ENCODE measurements around the gene FAM13A. TPM values are rescaled to one million over a fixed set of nuclear protein-coding genes. Genes with fewer than 3 reads are reported as not detected.

Gene FAM13A
- total RNA-seq, 1 donor from 2014 or later = 4.5 TPM

GRCh38 chr4:88982757-88983156, 74.2 kb downstream of the FAM13A start:
- Mint-ChIP-seq H3K27me3 (ENCODE audit: low read depth) (peaks cover 6% of the 10 kb centered on the region), H3K27ac (no peak overlapping the region), H3K4me1 (ENCODE audit: low read depth) (no peaks in the 10 kb centered on the region), H3K36me3 (ENCODE audit: low read depth) (no peaks in the 10 kb centered on the region), H3K9me3 (no peaks in the 10 kb centered on the region), H3K4me3 (ENCODE audit: low read depth) (no peak overlapping the region)
- intact Hi-C loops (cut with micrococcal nuclease) = no loop called here
- DNase-seq (ENCODE audit: low spot score) = no peak

GRCh38 chr4:88981993-88982392, 75.0 kb downstream of the FAM13A start:
- no peak overlapping the region for H3K27ac Mint-ChIP-seq

GRCh38 chr4:88981556-88981955, 75.4 kb downstream of the FAM13A start:
- Mint-ChIP-seq H3K27ac (no peak overlapping the region), H3K27me3 (ENCODE audit: low read depth) (peaks cover 6% of the 10 kb centered on the region), H3K36me3 (ENCODE audit: low read depth) (no peaks in the 10 kb centered on the region), H3K4me3 (ENCODE audit: low read depth) (no peak overlapping the region), H3K4me1 (ENCODE audit: low read depth) (no peaks in the 10 kb centered on the region), H3K9me3 (no peaks in the 10 kb centered on the region)
- intact Hi-C loops (cut with micrococcal nuclease) = no loop called here
- DNase-seq (ENCODE audit: low spot score) = no peak

More at GRCh38 chr4:88981993-88982392, 75.0 kb downstream of the FAM13A start:
- no peaks in the 10 kb centered on the region for H3K36me3 Mint-ChIP-seq (ENCODE audit: low read depth)
- H3K4me3 Mint-ChIP-seq (ENCODE audit: low read depth) = no peak overlapping the region
- H3K27me3 Mint-ChIP-seq (ENCODE audit: low read depth) = peaks cover 6% of the 10 kb centered on the region
- no peaks in the 10 kb centered on the region for H3K4me1 Mint-ChIP-seq (ENCODE audit: low read depth)
- no peaks in the 10 kb centered on the region for H3K9me3 Mint-ChIP-seq
- intact Hi-C loops (cut with micrococcal nuclease) = no loop called here
- no peak for DNase-seq (ENCODE audit: low spot score)

- Mint-ChIP-seq H3K4me1 (ENCODE audit: low read depth) (no peaks in the 10 kb centered on the region), H3K36me3 (ENCODE audit: low read depth) (no peaks in the 10 kb centered on the region)
Observed at GRCh38 chr4:88979276-88979675, 77.7 kb downstream of the FAM13A start.

GRCh38 chr4:88976775-88977035, 80.3 kb downstream of the FAM13A start:
- intact Hi-C loops (cut with micrococcal nuclease) = no loop called here
- no peak overlapping the region for H3K27ac Mint-ChIP-seq
- DNase-seq (ENCODE audit: low spot score) = no peak
- H3K36me3 Mint-ChIP-seq (ENCODE audit: low read depth) = no peaks in the 10 kb centered on the region
- H3K4me1 Mint-ChIP-seq (ENCODE audit: low read depth) = no peaks in the 10 kb centered on the region
- no peak overlapping the region for H3K4me3 Mint-ChIP-seq (ENCODE audit: low read depth)
- H3K27me3 Mint-ChIP-seq (ENCODE audit: low read depth) = no peaks in the 10 kb centered on the region
- no peaks in the 10 kb centered on the region for H3K9me3 Mint-ChIP-seq

More at GRCh38 chr4:88979276-88979675, 77.7 kb downstream of the FAM13A start:
- Mint-ChIP-seq H3K9me3 (no peaks in the 10 kb centered on the region), H3K27me3 (ENCODE audit: low read depth) (peaks cover 5% of the 10 kb centered on the region), H3K4me3 (ENCODE audit: low read depth) (no peak overlapping the region), H3K27ac (no peak overlapping the region)
- intact Hi-C loops (cut with micrococcal nuclease) = no loop called here
- DNase-seq (ENCODE audit: low spot score) = no peak

GRCh38 chr4:88975958-88976774, 80.8 kb downstream of the FAM13A start:
- intact Hi-C loops (cut with micrococcal nuclease) = no loop called here
- no peaks in the 10 kb centered on the region for H3K4me1 Mint-ChIP-seq (ENCODE audit: low read depth)
- no peaks in the 10 kb centered on the region for H3K36me3 Mint-ChIP-seq (ENCODE audit: low read depth)
- H3K4me3 Mint-ChIP-seq (ENCODE audit: low read depth) = no peak overlapping the region
- no peak overlapping the region for H3K27ac Mint-ChIP-seq
- no peak for DNase-seq (ENCODE audit: low spot score)
- no peaks in the 10 kb centered on the region for H3K9me3 Mint-ChIP-seq
- H3K27me3 Mint-ChIP-seq (ENCODE audit: low read depth) = no peaks in the 10 kb centered on the region

GRCh38 chr4:88971536-88971935, 85.4 kb downstream of the FAM13A start:
- H3K9me3 Mint-ChIP-seq = no peaks in the 10 kb centered on the region
- no peaks in the 10 kb centered on the region for H3K36me3 Mint-ChIP-seq (ENCODE audit: low read depth)
- no peak for DNase-seq (ENCODE audit: low spot score)
- intact Hi-C loops (cut with micrococcal nuclease) = no loop called here
- no peak overlapping the region for H3K27ac Mint-ChIP-seq
- H3K27me3 Mint-ChIP-seq (ENCODE audit: low read depth) = no peaks in the 10 kb centered on the region
- no peaks in the 10 kb centered on the region for H3K4me1 Mint-ChIP-seq (ENCODE audit: low read depth)
- no peak overlapping the region for H3K4me3 Mint-ChIP-seq (ENCODE audit: low read depth)

- no peaks in the 10 kb centered on the region for H3K4me1 Mint-ChIP-seq (ENCODE audit: low read depth)
- H3K27ac Mint-ChIP-seq = no peak overlapping the region
- H3K36me3 Mint-ChIP-seq (ENCODE audit: low read depth) = no peaks in the 10 kb centered on the region
- intact Hi-C loops (cut with micrococcal nuclease) = loop anchor here (10.0 kb wide), 1 partner anchor 145 kb away; no protein-coding TSS in a partner anchor
- no peak for DNase-seq (ENCODE audit: low spot score)
- no peak overlapping the region for H3K4me3 Mint-ChIP-seq (ENCODE audit: low read depth)
- H3K9me3 Mint-ChIP-seq = no peaks in the 10 kb centered on the region
- H3K27me3 Mint-ChIP-seq (ENCODE audit: low read depth) = no peaks in the 10 kb centered on the region
Observed at GRCh38 chr4:88969746-88970145, 87.2 kb downstream of the FAM13A start.

GRCh38 chr4:88969271-88969670, 87.7 kb downstream of the FAM13A start:
- H3K9me3 Mint-ChIP-seq = no peaks in the 10 kb centered on the region
- intact Hi-C loops (cut with micrococcal nuclease) = loop anchor here (10.0 kb wide), 1 partner anchor 144 kb away; no protein-coding TSS in a partner anchor

GRCh38 chr4:88967883-88968331, 89.1 kb downstream of the FAM13A start:
- DNase-seq (ENCODE audit: low spot score) = no peak
- intact Hi-C loops (cut with micrococcal nuclease) = loop anchor here (10.0 kb wide), 1 partner anchor 143 kb away; no protein-coding TSS in a partner anchor
- no peaks in the 10 kb centered on the region for H3K27me3 Mint-ChIP-seq (ENCODE audit: low read depth)
- no peak overlapping the region for H3K27ac Mint-ChIP-seq
- no peaks in the 10 kb centered on the region for H3K36me3 Mint-ChIP-seq (ENCODE audit: low read depth)
- H3K4me1 Mint-ChIP-seq (ENCODE audit: low read depth) = peaks cover 2% of the 10 kb centered on the region
- H3K4me3 Mint-ChIP-seq (ENCODE audit: low read depth) = no peak overlapping the region
- H3K9me3 Mint-ChIP-seq = no peaks in the 10 kb centered on the region

More at GRCh38 chr4:88969271-88969670, 87.7 kb downstream of the FAM13A start:
- DNase-seq (ENCODE audit: low spot score) = no peak
- Mint-ChIP-seq H3K4me1 (ENCODE audit: low read depth) (no peaks in the 10 kb centered on the region), H3K27me3 (ENCODE audit: low read depth) (no peaks in the 10 kb centered on the region), H3K27ac (no peak overlapping the region), H3K36me3 (ENCODE audit: low read depth) (no peaks in the 10 kb centered on the region), H3K4me3 (ENCODE audit: low read depth) (no peak overlapping the region)

GRCh38 chr4:88965053-88965452, 91.9 kb downstream of the FAM13A start:
- intact Hi-C loops (cut with micrococcal nuclease) = loop anchor here (10.0 kb wide), 1 partner anchor 140 kb away; no protein-coding TSS in a partner anchor
- Mint-ChIP-seq H3K36me3 (ENCODE audit: low read depth) (no peaks in the 10 kb centered on the region), H3K9me3 (no peaks in the 10 kb centered on the region), H3K27ac (no peak overlapping the region), H3K4me3 (ENCODE audit: low read depth) (no peak overlapping the region), H3K4me1 (ENCODE audit: low read depth) (peaks cover 5% of the 10 kb centered on the region), H3K27me3 (ENCODE audit: low read depth) (no peaks in the 10 kb centered on the region)
- no peak for DNase-seq (ENCODE audit: low spot score)

- Mint-ChIP-seq H3K4me3 (ENCODE audit: low read depth) (no peak overlapping the region), H3K27me3 (ENCODE audit: low read depth) (no peaks in the 10 kb centered on the region), H3K27ac (no peak overlapping the region), H3K9me3 (no peaks in the 10 kb centered on the region), H3K4me1 (ENCODE audit: low read depth) (peaks cover 5% of the 10 kb centered on the region), H3K36me3 (ENCODE audit: low read depth) (no peaks in the 10 kb centered on the region)
- intact Hi-C loops (cut with micrococcal nuclease) = loop anchor here (10.0 kb wide), 1 partner anchor 140 kb away; no protein-coding TSS in a partner anchor
- DNase-seq (ENCODE audit: low spot score) = no peak
Observed at GRCh38 chr4:88964450-88964849, 92.5 kb downstream of the FAM13A start.

- intact Hi-C loops (cut with micrococcal nuclease) = loop anchor here (10.0 kb wide), 1 partner anchor 139 kb away; no protein-coding TSS in a partner anchor
- H3K27me3 Mint-ChIP-seq (ENCODE audit: low read depth) = no peaks in the 10 kb centered on the region
- no peaks in the 10 kb centered on the region for H3K9me3 Mint-ChIP-seq
- no peak overlapping the region for H3K4me3 Mint-ChIP-seq (ENCODE audit: low read depth)
- H3K27ac Mint-ChIP-seq = no peak overlapping the region
- DNase-seq (ENCODE audit: low spot score) = no peak
- H3K36me3 Mint-ChIP-seq (ENCODE audit: low read depth) = no peaks in the 10 kb centered on the region
- peaks cover 5% of the 10 kb centered on the region for H3K4me1 Mint-ChIP-seq (ENCODE audit: low read depth)
Observed at GRCh38 chr4:88963817-88964216, 93.2 kb downstream of the FAM13A start.

All from activated T-helper 2 cell treated with anti-CD3 and anti-CD28 coated beads, Interferon-gamma antibody, Interleukin-2, Interleukin-4, amounts not matched to agents 10 μg/mL and 5 μg/mL and 100 μg/mL, durations not matched to agents 14 hours and 24 hours and 36 hours (primary cell).